ENCODE measurements around the gene C1QTNF2. TPM values are rescaled to one million over a fixed set of nuclear protein-coding genes. Genes with fewer than 3 reads are reported as not detected.

C1QTNF2 gene
- total RNA-seq, 1 donor from 2014 or later: 3.7 TPM

DNA sequence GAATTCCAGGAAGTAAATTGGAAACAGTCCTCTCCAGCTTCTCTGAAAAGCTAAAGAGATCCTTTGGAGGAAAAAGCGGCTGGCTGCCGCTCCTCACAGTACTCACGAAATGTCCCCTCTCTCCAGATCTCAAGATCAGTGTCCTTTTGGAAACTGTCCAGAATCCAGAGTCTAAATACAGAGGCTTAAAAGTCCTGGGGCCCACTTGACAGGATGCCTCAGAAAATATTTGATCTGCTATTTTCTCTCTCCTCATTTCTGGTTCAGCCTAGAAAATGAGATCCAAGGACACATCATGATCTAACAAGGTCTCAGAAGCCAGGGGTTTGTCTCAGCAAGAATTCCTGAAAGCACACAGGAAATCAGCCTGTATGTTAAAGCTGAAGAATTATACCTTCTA, 7.2 kb downstream of the C1QTNF2 start:
- Histone ChIP-seq H3K4me1 (peaks cover 14 to 29% of the 10 kb centered on the region in 2 donors), H3K9me3 (no peaks in the 10 kb centered on the region), H3K36me3 (no peaks in the 10 kb centered on the region), H3K27ac (peak overlapping the region; percentile 70 to 73), H3K27me3 (no peaks in the 10 kb centered on the region), H3K4me3 (no peak overlapping the region)
- DNase-seq (ENCODE audit: low spot score in 2 of 2): no peak
- intact Hi-C loops (cut with DNase I): no loop called here
- TF ChIP-seq CTCF (IDR thresholded peaks at IDR 0.05): no peak

GRCh38 chr5:160361624-160362228, 8.7 kb downstream of the C1QTNF2 start:
- H3K4me1 ChIP-seq: peaks cover 18 to 41% of the 10 kb centered on the region in 2 donors
- H3K27me3 ChIP-seq: no peaks in the 10 kb centered on the region
- intact Hi-C loops (cut with DNase I): no loop called here
- no peak for DNase-seq (ENCODE audit: low spot score in 2 of 2)
- H3K27ac ChIP-seq: peak overlapping the region in 1 of 2 donors; percentile 73
- no peaks in the 10 kb centered on the region for H3K36me3 ChIP-seq
- H3K9me3 ChIP-seq: no peaks in the 10 kb centered on the region
- TF ChIP-seq CTCF (IDR thresholded peaks at IDR 0.05): no peak
- no peak overlapping the region for H3K4me3 ChIP-seq

GRCh38 chr5:160360310-160360709, 10.1 kb downstream of the C1QTNF2 start:
- TF ChIP-seq CTCF (IDR thresholded peaks at IDR 0.05): no peak
- intact Hi-C loops (cut with DNase I): no loop called here
- Histone ChIP-seq H3K36me3 (no peaks in the 10 kb centered on the region), H3K4me3 (peak overlapping the region; percentile 7 to 31), H3K9me3 (no peaks in the 10 kb centered on the region), H3K27me3 (no peaks in the 10 kb centered on the region), H3K27ac (peak overlapping the region; percentile 89 to 93), H3K4me1 (peaks cover 21 to 42% of the 10 kb centered on the region in 2 donors)
- DNase-seq (ENCODE audit: low spot score in 2 of 2): no peak

GRCh38 chr5:160359816-160360215, 10.6 kb downstream of the C1QTNF2 start:
- Histone ChIP-seq H3K36me3 (no peaks in the 10 kb centered on the region), H3K4me1 (peaks cover 21 to 42% of the 10 kb centered on the region in 2 donors), H3K9me3 (no peaks in the 10 kb centered on the region), H3K4me3 (peak overlapping the region; percentile 7 to 31), H3K27ac (peak overlapping the region; percentile 89 to 93), H3K27me3 (no peaks in the 10 kb centered on the region)
- no peak for DNase-seq (ENCODE audit: low spot score in 2 of 2)
- no peak for TF ChIP-seq CTCF (IDR thresholded peaks at IDR 0.05)
- intact Hi-C loops (cut with DNase I): no loop called here

- intact Hi-C loops (cut with DNase I): no loop called here
- H3K4me1 ChIP-seq: peaks cover 21 to 42% of the 10 kb centered on the region in 2 donors
- H3K36me3 ChIP-seq: no peaks in the 10 kb centered on the region
- no peaks in the 10 kb centered on the region for H3K9me3 ChIP-seq
- H3K27me3 ChIP-seq: no peaks in the 10 kb centered on the region
- no peak for DNase-seq (ENCODE audit: low spot score in 2 of 2)
- no peak overlapping the region for H3K4me3 ChIP-seq
- H3K27ac ChIP-seq: peak overlapping the region; percentile 89 to 93
- TF ChIP-seq CTCF (IDR thresholded peaks at IDR 0.05): no peak
Measured at GRCh38 chr5:160359242-160359641, 11.2 kb downstream of the C1QTNF2 start.
